GM12878 (cell line): ENCODE results near the gene CD82. TPM values are rescaled to one million over a fixed set of nuclear protein-coding genes. Genes with fewer than 3 reads are reported as not detected.

Source experiments
- ATAC-seq: fragments of 200-7000 bp; cut with Tn5 transposase; 3 replicates; pipeline ENCODE4 v1.9.1; 2020; ENCODE audit warnings: mild to moderate bottlenecking, moderate library complexity
- BruUV-seq: library from RNA; stranded (reverse); fragments of 400-500 nt; replicated peaks from 2 replicates; lab custom pipeline; 2021; lab: Mats Ljungman, UMichigan
- CTCF ChIA-PET: fragments of 300-600 bp; sonication (Branson Sonifier 250); formaldehyde crosslinking; extraction: SDS; loops from one replicate; lab custom pipeline; 2021; ENCODE audit warnings: inconsistent platforms; lab: Yijun Ruan, JAX
- POLR2A ChIA-PET: fragments of 350-600 bp; formaldehyde crosslinking; extraction: SDS; loops from one replicate; lab custom pipeline; 2021; ENCODE audit warnings: inconsistent platforms; lab: Charles Lee
- RAD21 ChIA-PET: fragments of 300-600 bp; sonication (Branson Sonifier 250); formaldehyde crosslinking; loops from one replicate; lab custom pipeline; 2023; ENCODE audit warnings: antibody characterized with exemption; ENCODE audit not compliant: unreplicated experiment; lab: Charles Lee
- SMC1A ChIA-PET: fragments of 300-600 bp; sonication (Branson Sonifier 250); formaldehyde crosslinking; loops from one replicate; lab custom pipeline; 2023; ENCODE audit not compliant: unreplicated experiment, uncharacterized antibody; lab: Charles Lee
- DNase-seq: peaks from one replicate; pipeline ENCODE4 v3.0.0-alpha.2; 2011; ENCODE audit warnings: low read depth, low spot score
- FAIRE-seq: peaks from 3 replicates; lab custom pipeline; 2011; peaks lifted over from hg19 to GRCh38; lab: Jason Lieb, UNC
- H2AFZ ChIP-seq: 2 replicates; pipeline ENCODE4 v1.6.0; 2011; ENCODE audit warnings: low read depth, low read length, control low read depth; ENCODE audit not compliant: control insufficient read depth
- H3K27ac ChIP-seq: 2 replicates; pipeline ENCODE4 v1.5.1; 2011; ENCODE audit warnings: control low read depth; ENCODE audit not compliant: control insufficient read depth, insufficient read depth
- H3K27me3 ChIP-seq, 2 experiments: replicated peaks in 1 of 2; 2 replicates each; pipeline versions ENCODE4 v1.6.0 to v1.6.1; 2011; ENCODE audit warnings: low read length in 1 of 2; ENCODE audit not compliant: control insufficient read depth in 2 of 2, insufficient read depth in 2 of 2
- H3K36me3 ChIP-seq, 2 experiments: 2 replicates each; pipeline ENCODE4 v1.5.1; 2011; ENCODE audit warnings: low read length in 1 of 2; ENCODE audit not compliant: control insufficient read depth in 2 of 2, insufficient read depth in 2 of 2
- H3K4me1 ChIP-seq: 2 replicates; pipeline ENCODE4 v1.6.1; 2011; ENCODE audit warnings: mild to moderate bottlenecking, low read length, moderate library complexity, mixed read lengths; ENCODE audit not compliant: control insufficient read depth, insufficient read depth
- H3K4me2 ChIP-seq: 2 replicates; pipeline ENCODE4 v1.6.0; 2011; ENCODE audit warnings: control low read depth; ENCODE audit not compliant: control insufficient read depth, insufficient read depth
- H3K4me3 ChIP-seq: fragments of 200-600 bp; sonication (generic); 2 replicates; pipeline ENCODE4 v1.5.1; 2016
- H3K79me2 ChIP-seq: 2 replicates; pipeline ENCODE4 v1.6.0; 2011; ENCODE audit warnings: low read length; ENCODE audit not compliant: control insufficient read depth, insufficient read depth
- H3K9ac ChIP-seq: 2 replicates; pipeline ENCODE4 v1.8.0; 2011; ENCODE audit warnings: low read length, control low read depth, mixed read lengths; ENCODE audit not compliant: control insufficient read depth, insufficient read depth
- H3K9me3 ChIP-seq: replicated peaks from 3 replicates; pipeline ENCODE4 v1.5.1; 2011; ENCODE audit warnings: mild to moderate bottlenecking, low read length; ENCODE audit not compliant: control insufficient read depth, insufficient read depth
- H4K20me1 ChIP-seq: 2 replicates; pipeline ENCODE4 v1.6.0; 2011; ENCODE audit not compliant: control insufficient read depth, insufficient read depth
- NFYA ChIP-seq: IDR thresholded peaks from 2 replicates; pipeline ENCODE4 v1.6.1; 2011; ENCODE audit warnings: low read depth, mild to moderate bottlenecking, low read length, improper control_type of control experiment, borderline replicate concordance
- POLR2AphosphoS2 ChIP-seq: IDR thresholded peaks from 2 replicates; pipeline ENCODE4 v1.6.1; 2011; ENCODE audit warnings: low read depth, mild to moderate bottlenecking, low read length, improper control_type of control experiment, moderate library complexity
- POU2F2 ChIP-seq: IDR thresholded peaks from 3 replicates; pipeline ENCODE4 v1.6.1; 2011; ENCODE audit warnings: low read depth, mild to moderate bottlenecking, low read length, borderline replicate concordance
- WGBS: methylation state at CpG from one replicate; pipeline ENCODE4 v1.1.6; 2016; ENCODE audit warnings: low lambda C conversion rate; ENCODE audit not compliant: insufficient replicate concordance, insufficient coverage; ENCODE audit errors: missing lambda C conversion rate; 5-methylcytosine and 5-hydroxymethylcytosine counted together
- in situ Hi-C: fragments of 300-500 bp; cut with MboI; formaldehyde crosslinking; loops from 9 replicates; pipeline ENCODE4 v1.14.3; 2018; ENCODE audit warnings: mixed read lengths
- intact Hi-C: fragments of 100-400 bp; cut with micrococcal nuclease; formaldehyde crosslinking; loops from one replicate; pipeline ENCODE4 v1.14.2; 2022; ENCODE audit not compliant: unreplicated experiment
- polyA plus RNA-seq, 11 experiments: library from polyadenylated mRNA; depleted of rRNA in 4 of 11; unstranded in 6 of 11; stranded (reverse) in 5 of 11; fragments of >200 nt; fragmentation: Nextera tagmentation in 4 of 11; fragmentation: Illumina TruSeq in 1 of 11; extraction: Ambion mirVana in 4 of 11; extraction: Trizol in 1 of 11; gene quantifications; 1 replicate in 1 of 11; 2 replicates in 10 of 11; pipeline versions ENCODE4 v1.2.1 to v1.2.3, GENCODE V29; 2011 to 2016; ENCODE audit warnings: inconsistent platforms in 2 of 11, missing spikeins in 2 of 11, low read depth in 1 of 11
- total RNA-seq, 4 experiments: library from RNA; depleted of rRNA in 3 of 4; stranded (reverse); fragments of >200 nt in 3 of 4; fragmentation: Illumina TruSeq in 1 of 4; extraction: Trizol in 1 of 4; gene quantifications; 2 replicates each; pipeline versions ENCODE4 v1.2.1 to v1.2.3, GENCODE V29; 2013 to 2021

The CD82 gene
- total and polyA plus RNA-seq, 10 of the 15 experiments (the other 5 are each of a cell fraction or from before 2014, with no cell fraction given): 5.2 to 180 (median 84.7) TPM

GRCh38 chr11:44561964-44562734 is 3.3 kb upstream of the CD82 start:
- ChIA-PET RAD21 (interaction anchor here (1.0 to 8.5 kb wide), 3 partner anchors 38 to 55 kb away, joined by 5 to 188 read pairs (median 76); no protein-coding TSS in a partner anchor), CTCF (interaction anchor here (1.0 to 9.0 kb wide), 3 partner anchors 12 to 51 kb away, joined by 4 to 477 read pairs (median 109); no protein-coding TSS in a partner anchor), POLR2A (interaction anchor here (2.1 to 23.1 kb wide), 3 partner anchors 9 to 50 kb away, joined by 5 to 434 read pairs (median 289); no protein-coding TSS in a partner anchor), SMC1A (interaction anchor here (1.9 to 14.0 kb wide), 3 partner anchors 15 to 51 kb away, joined by 5 to 433 read pairs (median 111); no protein-coding TSS in a partner anchor)
- Histone ChIP-seq H2AFZ (no peak overlapping the region), H3K4me2 (no peak overlapping the region), H3K27ac (no peak overlapping the region), H3K79me2 (peaks cover 17% of the 10 kb centered on the region), H3K4me1 (peaks cover 31% of the 10 kb centered on the region), H4K20me1 (no peaks in the 10 kb centered on the region), H3K9me3 (no peaks in the 10 kb centered on the region; the same call in 2 of the 3 replicates), H3K4me3 (no peak overlapping the region), H3K27me3 (no peaks in the 10 kb centered on the region), H3K9ac (no peak overlapping the region), H3K36me3 (no peaks in the 10 kb centered on the region)
- FAIRE-seq (no peak), DNase-seq (no peak), ATAC-seq (no peak)
- WGBS: 84% methylated on average over 8 of the region's 8 CpGs
- no TSS peak for BruUV-seq
- intact Hi-C loops: loop anchor here (10.0 kb wide), 1 partner anchor 877 kb away; the partner anchor contains the start of gene HSD17B12
- in situ Hi-C loops: no loop called here
- no peak for TF ChIP-seq POU2F2
- no peak for TF ChIP-seq NFYA
- TF ChIP-seq POLR2AphosphoS2: no peak
